Subcutaneous abdominal adipose tissue (tissue), 5 donors: Measurements from ENCODE around the gene GID8.

ENCODE experiments used
- H3K27ac ChIP-seq: one replicate; pipeline ENCODE4 v1.7.0; 2013; ENCODE audit warnings: low read depth, mild to moderate bottlenecking, inconsistent platforms, low read length, moderate library complexity
- H3K27me3 ChIP-seq, 5 donors: one replicate each; pipeline ENCODE4 v1.7.0; 2013; ENCODE audit warnings: low read length in 5 of 5, inconsistent platforms in 1 of 5; ENCODE audit not compliant: control insufficient read depth in 5 of 5, insufficient read depth in 4 of 5
- H3K36me3 ChIP-seq, 5 donors: one replicate each; pipeline ENCODE4 v1.7.0; 2013; ENCODE audit warnings: low read length in 5 of 5; ENCODE audit not compliant: control insufficient read depth in 5 of 5, insufficient read depth in 5 of 5
- H3K4me1 ChIP-seq, 5 donors: one replicate each; pipeline ENCODE4 v1.7.0; 2013; ENCODE audit warnings: low read length in 5 of 5, mild to moderate bottlenecking in 3 of 5, moderate library complexity in 1 of 5; ENCODE audit not compliant: control insufficient read depth in 5 of 5, insufficient read depth in 5 of 5
- H3K4me3 ChIP-seq, 5 donors: one replicate each; pipeline ENCODE4 v1.7.0; 2013; ENCODE audit warnings: low read length in 5 of 5, low read depth in 1 of 5
- H3K9ac ChIP-seq, 5 donors: one replicate each; pipeline ENCODE4 v1.7.0; 2013; ENCODE audit warnings: low read length in 5 of 5, mild to moderate bottlenecking in 4 of 5, moderate library complexity in 3 of 5
- H3K9me3 ChIP-seq, 5 donors: one replicate each; pipeline ENCODE4 v1.7.0; 2013; ENCODE audit warnings: low read length in 5 of 5; ENCODE audit not compliant: control insufficient read depth in 5 of 5
- donor health status: healthy.
- donor health status: healthy.
- donor health status: healthy.
- donor health status: healthy.
- donor health status: healthy.

Gene GID8

DNA sequence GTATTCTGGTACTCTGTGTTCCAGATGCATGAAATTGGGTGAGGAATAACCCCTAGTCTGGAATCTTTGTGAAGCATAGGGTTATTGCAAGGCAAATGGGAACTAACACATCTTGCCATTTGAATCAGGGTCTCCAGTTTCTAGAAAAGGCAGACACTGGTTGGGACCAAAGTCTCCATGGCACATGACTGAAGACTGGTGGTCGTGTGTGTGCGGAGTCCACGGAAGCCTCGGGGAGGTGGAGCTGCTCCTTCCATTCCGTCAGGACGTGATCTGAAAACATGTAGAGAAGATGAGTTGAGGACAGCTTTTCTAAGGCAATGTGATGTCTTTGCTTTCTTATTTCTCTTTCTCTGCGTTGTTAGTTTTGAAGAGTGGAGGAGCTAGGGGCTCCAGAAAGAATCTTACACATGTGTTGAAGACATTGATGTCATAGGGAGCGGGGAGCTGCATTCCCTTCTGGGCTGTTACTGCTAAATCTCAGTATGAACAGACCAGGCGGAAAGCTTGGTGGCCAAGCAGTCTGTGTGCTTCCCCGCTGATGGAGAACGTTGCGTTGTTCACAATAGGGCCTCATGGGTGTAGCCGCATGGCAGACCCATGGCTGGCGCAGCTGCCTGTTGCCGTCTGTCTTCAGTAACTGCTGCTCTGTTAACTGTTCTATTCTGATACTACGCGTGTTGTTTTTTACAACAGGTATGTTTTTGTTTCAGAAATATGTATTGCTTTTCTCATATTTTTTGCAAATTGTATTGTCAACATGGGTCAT, 9.8 kb downstream of the GID8 start:
- Histone ChIP-seq H3K27me3 (no peaks in the 10 kb centered on the region), H3K36me3 (peaks cover 14 to 76% (median 72%) of the 10 kb centered on the region in 5 donors), H3K4me3 (no peak overlapping the region), H3K27ac (no peak overlapping the region), H3K9me3 (peaks cover 0 to 5% (median 0%) of the 10 kb centered on the region in 5 donors), H3K9ac (no peak overlapping the region), H3K4me1 (peaks cover 0 to 8% (median 8%) of the 10 kb centered on the region in 5 donors)

DNA sequence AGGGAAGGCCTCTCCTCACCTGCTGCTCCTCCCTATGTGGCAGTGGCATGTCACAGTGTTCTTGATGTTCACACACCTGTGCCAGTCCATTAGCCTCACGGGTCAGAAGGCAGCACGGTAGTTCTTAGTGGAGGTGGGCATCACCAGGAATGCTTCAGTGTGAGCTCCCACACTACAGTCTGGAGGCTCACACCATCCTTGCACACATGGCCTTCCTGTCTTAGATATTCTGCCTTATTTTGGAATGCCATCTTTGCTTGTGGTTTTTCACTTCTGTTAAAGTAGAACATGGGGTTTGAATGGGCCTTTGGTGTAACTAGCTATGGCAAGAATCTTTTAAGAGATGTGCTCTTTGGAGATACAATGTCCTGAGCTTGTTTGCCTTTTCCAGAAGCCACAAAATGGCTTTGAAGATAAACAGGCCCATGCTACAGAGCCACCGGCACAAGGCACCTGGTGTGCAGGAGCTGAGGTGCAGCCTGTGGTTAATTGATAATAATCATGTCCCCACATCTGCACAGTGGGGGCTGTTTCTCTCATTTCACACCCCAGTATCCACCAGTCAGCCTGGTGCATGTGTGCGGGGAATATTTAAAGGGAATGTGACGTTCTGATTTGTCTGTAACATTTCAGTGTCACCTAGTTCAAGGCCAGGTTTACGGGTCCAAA, 11.3 kb downstream of the GID8 start:
- peaks cover 10 to 60% (median 58%) of the 10 kb centered on the region in 5 donors for H3K36me3 ChIP-seq
- H3K27ac ChIP-seq = no peak overlapping the region
- peaks cover 2 to 24% (median 23%) of the 10 kb centered on the region in 5 donors for H3K4me1 ChIP-seq
- H3K9me3 ChIP-seq = peaks cover 0 to 5% (median 0%) of the 10 kb centered on the region in 5 donors
- H3K4me3 ChIP-seq = no peak overlapping the region
- H3K27me3 ChIP-seq = no peaks in the 10 kb centered on the region
- no peak overlapping the region for H3K9ac ChIP-seq

DNA sequence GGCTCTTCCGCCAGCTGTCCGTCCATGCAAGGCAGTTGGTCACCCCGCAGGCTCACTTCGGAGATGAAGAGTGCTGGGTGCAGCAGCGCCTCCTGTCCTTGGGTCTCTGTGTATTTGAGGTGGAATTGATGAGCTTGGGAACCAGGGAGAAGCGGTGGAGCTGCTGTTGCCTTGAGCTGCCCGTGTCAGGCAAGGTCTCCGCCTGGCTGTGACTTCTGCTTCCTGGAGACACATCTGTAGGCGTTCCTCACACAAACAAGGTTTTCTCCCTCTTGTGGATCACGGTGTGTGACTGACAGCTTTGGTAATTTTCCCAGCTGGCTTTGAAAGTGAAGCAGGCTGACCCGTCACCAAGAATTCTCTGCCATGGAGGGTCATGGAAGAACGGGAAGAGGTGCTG, 12.0 kb downstream of the GID8 start:
- Histone ChIP-seq H3K27ac (no peak overlapping the region), H3K4me1 (peaks cover 2 to 30% (median 28%) of the 10 kb centered on the region in 5 donors), H3K27me3 (no peaks in the 10 kb centered on the region), H3K4me3 (no peak overlapping the region), H3K9ac (no peak overlapping the region), H3K9me3 (peaks cover 0 to 5% (median 0%) of the 10 kb centered on the region in 5 donors), H3K36me3 (peaks cover 7 to 53% (median 51%) of the 10 kb centered on the region in 5 donors)

DNA sequence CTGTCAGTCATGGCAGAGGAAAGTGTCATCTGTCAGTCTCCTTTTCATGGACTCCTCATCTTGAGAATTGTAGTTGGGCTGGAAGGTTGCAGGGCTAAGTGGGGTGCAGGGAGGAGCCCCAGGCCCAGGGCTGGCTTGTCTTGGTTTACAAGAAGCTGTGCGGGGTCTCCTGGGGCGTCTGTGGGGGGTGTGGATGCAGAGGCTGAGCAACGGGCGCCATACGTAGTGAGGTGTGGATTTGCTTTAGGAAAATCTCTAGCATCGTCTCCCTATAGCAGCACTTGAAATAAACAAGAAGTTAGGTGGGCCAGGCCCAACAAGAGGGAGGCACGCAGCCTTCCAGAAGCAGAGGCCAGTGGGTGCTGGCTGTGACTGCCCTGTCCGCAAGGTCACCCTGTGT, 12.8 kb downstream of the GID8 start:
- H3K9me3 ChIP-seq = peaks cover 0 to 5% (median 0%) of the 10 kb centered on the region in 5 donors
- peaks cover 7 to 45% (median 43%) of the 10 kb centered on the region in 5 donors for H3K36me3 ChIP-seq
- no peak overlapping the region for H3K9ac ChIP-seq
- no peaks in the 10 kb centered on the region for H3K27me3 ChIP-seq
- no peak overlapping the region for H3K4me3 ChIP-seq
- H3K4me1 ChIP-seq = peaks cover 2 to 34% (median 30%) of the 10 kb centered on the region in 5 donors
- no peak overlapping the region for H3K27ac ChIP-seq

DNA sequence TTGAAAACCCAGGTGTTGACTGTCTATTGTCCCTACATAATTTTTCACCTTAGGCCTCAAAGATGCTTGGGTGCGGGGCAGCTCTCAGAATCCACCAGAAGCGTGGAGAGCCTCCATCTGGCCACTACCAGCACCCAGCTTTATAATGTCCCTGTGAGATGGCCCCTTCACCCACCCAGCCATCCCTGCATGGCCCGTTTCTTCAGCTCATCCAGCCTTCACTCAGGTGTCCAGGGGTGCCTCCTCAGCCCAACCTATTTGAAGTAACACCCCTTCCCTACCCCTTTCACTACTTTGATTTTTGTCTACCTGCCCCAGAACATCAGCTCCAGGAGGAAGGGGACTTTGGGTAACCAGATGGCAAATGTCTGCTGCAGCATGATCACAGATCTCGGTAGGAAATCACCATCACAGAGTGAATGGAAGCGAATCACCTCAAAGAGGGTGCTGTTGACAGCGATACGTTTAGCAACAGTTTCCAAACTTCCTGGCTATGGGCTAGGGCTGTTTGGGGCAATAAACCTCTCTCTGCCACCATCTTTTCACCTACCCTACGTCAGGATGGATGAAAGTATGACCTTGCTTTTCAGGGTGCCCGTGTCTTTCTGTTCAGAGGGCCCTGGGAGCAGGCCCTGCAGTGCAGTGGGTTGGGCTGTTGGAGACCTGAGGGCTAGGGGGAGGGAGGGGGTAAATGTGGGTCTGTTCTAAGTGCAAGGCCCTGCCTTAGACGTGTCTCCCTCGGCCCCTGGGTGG, 13.4 kb downstream of the GID8 start:
- no peak overlapping the region for H3K4me3 ChIP-seq
- peaks cover 7 to 40% (median 38%) of the 10 kb centered on the region in 5 donors for H3K36me3 ChIP-seq
- no peak overlapping the region for H3K27ac ChIP-seq
- H3K9ac ChIP-seq = no peak overlapping the region
- no peaks in the 10 kb centered on the region for H3K27me3 ChIP-seq
- peaks cover 2 to 37% (median 33%) of the 10 kb centered on the region in 5 donors for H3K4me1 ChIP-seq
- peaks cover 0 to 5% (median 0%) of the 10 kb centered on the region in 5 donors for H3K9me3 ChIP-seq

DNA sequence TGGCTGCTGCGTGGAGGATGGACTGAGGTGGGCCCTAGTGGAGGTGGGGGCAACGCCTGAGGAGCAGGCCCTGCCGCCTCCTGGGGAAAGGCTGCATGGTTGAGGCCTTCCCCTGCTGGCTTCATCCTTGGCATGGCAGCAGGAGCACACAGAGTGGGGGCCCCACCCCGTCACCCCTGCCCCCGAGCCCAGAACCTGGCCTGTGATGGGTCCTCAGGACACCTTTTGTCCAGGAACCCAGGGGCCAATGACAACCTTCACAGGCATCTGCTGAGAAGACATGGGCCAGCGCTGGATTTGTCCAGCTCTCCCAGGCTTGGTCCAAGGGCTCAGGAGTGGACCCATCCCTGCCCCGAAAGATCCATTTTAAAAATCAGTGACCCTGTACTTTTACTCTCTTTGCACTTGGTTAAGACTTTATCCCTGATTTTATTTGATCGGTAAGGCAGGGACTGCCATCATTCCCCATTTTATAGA, 14.0 kb downstream of the GID8 start:
- Histone ChIP-seq H3K27ac (no peak overlapping the region), H3K36me3 (peaks cover 4 to 33% (median 31%) of the 10 kb centered on the region in 5 donors), H3K9me3 (peaks cover 0 to 5% (median 0%) of the 10 kb centered on the region in 5 donors), H3K27me3 (no peaks in the 10 kb centered on the region), H3K9ac (peak overlapping the region in 3 of 5 donors; percentile 9 to 54 (median 39)), H3K4me3 (peak overlapping the region in 4 of 5 donors; percentile 13 to 57 (median 44)), H3K4me1 (peaks cover 2 to 37% (median 33%) of the 10 kb centered on the region in 5 donors)

DNA sequence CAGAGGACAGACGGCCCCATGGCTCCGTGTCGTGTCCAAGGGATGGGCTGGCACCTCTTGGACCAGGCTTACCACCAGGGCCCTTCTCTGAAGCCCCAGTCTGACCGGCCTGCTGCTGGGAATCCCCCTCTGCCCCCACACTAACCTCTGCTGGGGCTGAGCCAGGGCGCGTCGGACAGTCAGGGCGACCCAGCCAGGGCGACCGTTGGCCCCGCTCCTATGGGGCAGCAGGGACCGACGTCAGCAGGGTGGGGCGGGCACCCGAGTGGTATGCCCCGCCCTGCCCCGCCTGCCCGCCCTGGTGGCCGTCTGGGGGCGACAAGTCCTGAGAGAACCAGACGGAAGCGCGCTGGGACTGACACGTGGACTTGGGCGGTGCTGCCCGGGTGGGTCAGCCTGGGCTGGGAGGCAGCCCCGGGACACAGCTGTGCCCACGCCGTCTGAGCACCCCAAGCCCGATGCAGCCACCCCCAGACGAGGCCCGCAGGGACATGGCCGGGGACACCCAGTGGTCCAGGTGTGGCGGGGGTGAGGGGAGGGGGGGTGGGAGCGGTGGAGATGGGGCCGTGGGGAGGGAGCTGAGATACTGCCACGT, 14.5 kb downstream of the GID8 start, which contains the start of gene SLC17A9:
SLC17A9 (plus strand) TSS at position 337 of the 595 bp plus-strand sequence; CDS start at position 459, 122 bp downstream.
- H3K4me3 ChIP-seq = peak within 1 kb of the TSS; percentile 40 to 57 (median 47)
- H3K27me3 ChIP-seq = no peaks in the 10 kb centered on the region
- peaks cover 2 to 37% (median 33%) of the 10 kb centered on the region in 5 donors for H3K4me1 ChIP-seq

DNA sequence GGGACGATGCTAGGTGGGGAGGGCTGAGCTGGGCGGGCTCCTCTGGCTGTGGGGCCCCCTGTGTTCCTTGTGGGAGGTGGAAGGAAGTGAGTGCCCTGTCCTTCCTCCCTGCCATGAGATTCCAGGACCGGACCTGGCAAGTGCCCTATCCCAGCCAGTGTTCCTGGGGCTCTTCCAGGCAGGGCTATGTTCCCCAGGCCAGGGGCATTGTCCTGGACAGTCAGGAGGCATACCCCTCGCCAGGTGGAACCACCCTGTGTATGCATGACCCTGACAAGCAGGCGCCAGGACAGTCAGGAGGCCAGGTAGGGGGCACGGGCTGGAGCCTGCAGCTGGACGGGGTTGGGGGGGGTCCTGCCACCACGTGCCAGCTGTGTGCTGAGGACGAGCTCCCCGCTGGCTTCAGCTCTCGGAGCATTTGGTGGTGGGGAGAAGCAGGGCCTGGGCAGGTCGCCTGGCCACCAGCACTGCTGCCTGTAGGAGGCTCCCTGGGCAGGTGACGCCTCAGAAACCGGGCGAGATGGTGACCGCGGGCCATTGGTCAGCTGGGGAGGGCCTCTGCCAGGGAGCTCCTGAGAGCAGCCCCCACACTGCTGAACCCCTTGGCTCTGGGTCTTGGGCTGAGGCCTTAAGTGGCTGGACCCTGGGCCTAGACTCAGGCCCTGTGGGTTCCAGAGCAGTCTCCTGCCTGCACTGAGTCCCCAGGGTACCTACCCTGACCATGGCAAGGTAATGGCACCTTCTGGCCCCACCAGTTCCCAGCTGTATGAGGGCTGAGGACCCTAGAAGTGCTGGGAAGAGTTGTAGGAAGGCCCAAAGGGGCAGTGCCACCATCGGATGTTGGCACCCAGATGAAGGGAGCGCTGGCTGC, 15.3 kb downstream of the GID8 start:
- H3K27me3 ChIP-seq = no peaks in the 10 kb centered on the region
- H3K4me3 ChIP-seq = peak overlapping the region; percentile 29 to 57 (median 45)
- H3K36me3 ChIP-seq = peaks cover 3 to 30% (median 20%) of the 10 kb centered on the region in 5 donors
- H3K27ac ChIP-seq = peak overlapping the region; percentile 65
- H3K9ac ChIP-seq = peak overlapping the region in 4 of 5 donors; percentile 8 to 53 (median 23)
- H3K9me3 ChIP-seq = peaks cover 0 to 5% (median 0%) of the 10 kb centered on the region in 5 donors
- H3K4me1 ChIP-seq = peaks cover 2 to 37% (median 33%) of the 10 kb centered on the region in 5 donors

More for the DNA sequence above, 14.5 kb downstream of the GID8 start, which contains the start of gene SLC17A9:
- H3K9me3 ChIP-seq = peaks cover 0 to 5% (median 0%) of the 10 kb centered on the region in 5 donors
- peak within 1 kb of the TSS; percentile 65 for H3K27ac ChIP-seq
- H3K36me3 ChIP-seq = peaks cover 4 to 32% (median 26%) of the 10 kb centered on the region in 5 donors
- H3K9ac ChIP-seq = peak within 1 kb of the TSS in 4 of 5 donors; percentile 21 to 54 (median 32)
